Activated B cell treated with CpG ODN at 0.5 μM for 24 hours (primary cell): ENCODE results near the gene NPIPB2. TPM values are rescaled to one million over a fixed set of nuclear protein-coding genes. Genes with fewer than 3 reads are reported as not detected.

Source experiments
- ATAC-seq: fragments of 200-7000 bp; cut with Tn5 transposase; one replicate; pipeline ENCODE4 v1.10.0; 2021; ENCODE audit warnings: low read depth, mild to moderate bottlenecking, moderate library complexity
- CTCF ChIA-PET: fragments of 350-600 bp; sonication (Branson Sonifier 250); formaldehyde crosslinking; loops from one replicate; lab custom pipeline; 2021; ENCODE audit warnings: antibody characterized with exemption; lab: Charles Lee
- POLR2A ChIA-PET: fragments of 350-600 bp; sonication (Branson Sonifier 250); formaldehyde crosslinking; loops from one replicate; lab custom pipeline; 2021; ENCODE audit warnings: antibody characterized with exemption; lab: Charles Lee
- DNase-seq: peaks from one replicate; pipeline ENCODE4 v3.0.0; 2022
- H3K27ac Mint-ChIP-seq: one replicate; pipeline ENCODE4 v1.8.0; 2020; ENCODE audit warnings: mixed read lengths
- H3K27me3 Mint-ChIP-seq: one replicate; pipeline ENCODE4 v1.8.0; 2021; ENCODE audit warnings: mixed read lengths
- H3K36me3 Mint-ChIP-seq: one replicate; pipeline ENCODE4 v1.8.0; 2021; ENCODE audit warnings: low read depth, mixed read lengths
- H3K4me1 Mint-ChIP-seq: one replicate; pipeline ENCODE4 v1.8.0; 2021; ENCODE audit warnings: mixed read lengths
- H3K4me3 Mint-ChIP-seq: one replicate; pipeline ENCODE4 v1.8.0; 2020; ENCODE audit warnings: mild to moderate bottlenecking, mixed read lengths
- H3K9me3 Mint-ChIP-seq: one replicate; pipeline ENCODE4 v1.8.0; 2020; ENCODE audit warnings: mixed read lengths
- CTCF ChIP-seq: fragments of 200-600 bp; IDR thresholded peaks from one replicate; pipeline ENCODE4 v1.8.0; 2022; ENCODE audit warnings: antibody characterized with exemption, mild to moderate bottlenecking
- intact Hi-C: fragments of 100-400 bp; cut with micrococcal nuclease; formaldehyde crosslinking; loops from one replicate; pipeline ENCODE4 v1.15.1; 2024
- total RNA-seq: library from RNA; stranded (reverse); gene quantifications from 2 replicates; pipeline ENCODE4 v1.2.3, GENCODE V29; 2022

Gene NPIPB2
- total RNA-seq, 1 donor from 2014 or later = 18.7 TPM

DNA sequence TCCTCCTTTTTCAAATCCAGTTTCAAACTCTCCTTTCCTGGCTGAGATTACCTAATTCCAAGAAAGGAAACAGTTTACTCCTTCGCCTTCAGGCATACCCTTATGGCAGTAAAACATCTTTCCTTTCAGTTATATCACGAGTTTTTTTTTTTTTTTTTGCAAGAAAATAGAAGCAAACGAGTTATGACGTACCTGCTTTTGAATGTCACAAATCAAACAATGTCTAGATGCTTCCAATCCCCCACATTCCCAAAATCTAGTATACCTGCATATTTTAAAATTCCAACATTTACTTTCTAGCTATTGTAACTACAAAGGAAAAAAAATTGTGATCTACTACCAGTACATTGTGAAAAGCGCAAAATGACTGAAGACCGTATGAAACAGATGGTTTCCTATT, 55.0 kb downstream of the NPIPB2 start:
- intact Hi-C loops = no loop called here
- Mint-ChIP-seq H3K4me1 (no peaks in the 10 kb centered on the region), H3K27me3 (no peaks in the 10 kb centered on the region), H3K36me3 (peaks cover 69% of the 10 kb centered on the region), H3K4me3 (no peak overlapping the region), H3K27ac (no peak overlapping the region), H3K9me3 (no peaks in the 10 kb centered on the region)
- POLR2A ChIA-PET = interaction anchor here (0.7 kb wide), 1 partner anchor 24 kb away, joined by 5 read pairs; no protein-coding TSS in a partner anchor
- ATAC-seq (no peak), DNase-seq (no peak)
- TF ChIP-seq CTCF = no peak
- CTCF ChIA-PET = no interaction called here

- no peak overlapping the region for H3K4me3 Mint-ChIP-seq
- H3K36me3 Mint-ChIP-seq = peaks cover 81% of the 10 kb centered on the region
- no peak overlapping the region for H3K27ac Mint-ChIP-seq
- no peaks in the 10 kb centered on the region for H3K9me3 Mint-ChIP-seq
- DNase-seq (no peak), ATAC-seq (no peak)
- intact Hi-C loops = no loop called here
- POLR2A ChIA-PET = interaction anchor here (0.6 kb wide), 1 partner anchor 18 kb away, joined by 4 read pairs; no protein-coding TSS in a partner anchor
- no peaks in the 10 kb centered on the region for H3K27me3 Mint-ChIP-seq
- TF ChIP-seq CTCF = no peak
- no peaks in the 10 kb centered on the region for H3K4me1 Mint-ChIP-seq
- CTCF ChIA-PET = no interaction called here
Observed at GRCh38 chr16:11884035-11884434, 57.8 kb downstream of the NPIPB2 start.

DNA sequence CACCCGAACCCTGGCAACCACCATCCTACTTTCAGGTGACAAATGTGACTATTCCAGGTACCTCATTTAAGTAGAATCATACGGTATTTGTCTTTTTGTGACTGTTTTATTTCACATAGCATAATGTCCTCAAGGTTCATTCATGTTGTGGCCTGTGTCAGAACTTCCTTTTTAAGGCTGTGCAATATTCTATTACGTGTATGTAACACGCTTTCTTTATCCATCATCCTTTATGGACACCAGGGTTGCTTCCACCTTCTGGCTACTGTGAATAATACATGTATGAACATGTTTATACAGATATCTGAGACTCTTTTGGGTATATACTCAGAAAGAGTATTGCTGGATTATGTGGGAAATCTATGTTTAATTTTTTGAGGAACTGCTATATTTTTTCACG, 61.8 kb downstream of the NPIPB2 start:
- ATAC-seq = no peak

GRCh38 chr16:11877374-11877773, 64.5 kb downstream of the NPIPB2 start:
- H3K36me3 Mint-ChIP-seq = peaks cover 75% of the 10 kb centered on the region
- H3K27me3 Mint-ChIP-seq = no peaks in the 10 kb centered on the region
- intact Hi-C loops = no loop called here
- no peak overlapping the region for H3K27ac Mint-ChIP-seq
- ChIA-PET POLR2A (no interaction called here), CTCF (no interaction called here)
- no peak for DNase-seq
- no peaks in the 10 kb centered on the region for H3K4me1 Mint-ChIP-seq
- no peak for TF ChIP-seq CTCF
- no peaks in the 10 kb centered on the region for H3K9me3 Mint-ChIP-seq
- ATAC-seq = no peak
- no peak overlapping the region for H3K4me3 Mint-ChIP-seq

More for the DNA sequence above, 61.8 kb downstream of the NPIPB2 start:
- POLR2A ChIA-PET = no interaction called here
- intact Hi-C loops = no loop called here
- H3K36me3 Mint-ChIP-seq = peaks cover 75% of the 10 kb centered on the region
- H3K4me3 Mint-ChIP-seq = no peak overlapping the region
- no peaks in the 10 kb centered on the region for H3K27me3 Mint-ChIP-seq
- H3K27ac Mint-ChIP-seq = no peak overlapping the region
- DNase-seq = no peak
- CTCF ChIA-PET = interaction anchor here (0.6 kb wide), 1 partner anchor 12 kb away, joined by 3 read pairs; no protein-coding TSS in a partner anchor
- no peaks in the 10 kb centered on the region for H3K9me3 Mint-ChIP-seq
- H3K4me1 Mint-ChIP-seq = no peaks in the 10 kb centered on the region
- no peak for TF ChIP-seq CTCF

Other genes with a start within 250 kb of the NPIPB2 start
- 54.3 and 63.2 TPM in 2 replicates for gene TXNDC11, start 199.2 kb downstream of the NPIPB2 start, total RNA-seq
- 143 and 163 TPM in 2 replicates for gene ZC3H7A, start 144.8 kb downstream of the NPIPB2 start, total RNA-seq
- gene RSL1D1, start 90.5 kb downstream of the NPIPB2 start, total RNA-seq = 224 and 265 TPM in 2 replicates
- 99.9 and 101 TPM in 2 replicates for gene GSPT1, start 26.1 kb downstream of the NPIPB2 start, total RNA-seq
- 6.9 and 8.0 TPM in 2 replicates for gene TNFRSF17, start 23.2 kb upstream of the NPIPB2 start, total RNA-seq
- gene SNX29, start 34.7 kb upstream of the NPIPB2 start, total RNA-seq = 173 and 195 TPM in 2 replicates